Heart left ventricle (tissue), 16 donors: ENCODE data around the gene ENOX1. TPM values are rescaled to one million over a fixed set of nuclear protein-coding genes. Genes with fewer than 3 reads are reported as not detected.

Experiments
- ATAC-seq, 4 donors: fragments of 200-7000 bp; cut with Tn5 transposase; one replicate each; pipeline ENCODE4 v1.9.1; 2020 to 2022; ENCODE audit warnings: moderate library complexity in 4 of 4, mild to moderate bottlenecking in 3 of 4, moderate number of reproducible peaks in 1 of 4
- DNase-seq, 5 donors: peaks; one replicate each; pipeline ENCODE4 v3.0.0-alpha.2; 2020
- H3K27ac ChIP-seq, 12 donors: fragments of 200-600 bp; sonication (generic) in 4 of 12; one replicate each; pipeline versions ENCODE4 v1.5.0 to v1.8.0; 2016 to 2022; ENCODE audit warnings: mild to moderate bottlenecking in 2 of 12
- H3K27me3 ChIP-seq, 9 donors: fragments of 200-600 bp; sonication (generic) in 2 of 9; one replicate each; pipeline versions ENCODE4 v1.5.1 to v1.8.0; 2016 to 2022; ENCODE audit warnings: mild to moderate bottlenecking in 3 of 9
- H3K36me3 ChIP-seq, 9 donors: fragments of 200-600 bp; sonication (generic) in 2 of 9; one replicate each; pipeline versions ENCODE4 v1.5.0 to v1.8.0; 2018 to 2022; ENCODE audit warnings: mild to moderate bottlenecking in 2 of 9
- H3K4me1 ChIP-seq, 12 donors: fragments of 200-600 bp; sonication (generic) in 4 of 12; one replicate each; pipeline versions ENCODE4 v1.5.0 to v1.8.0; 2016 to 2022; ENCODE audit warnings: mild to moderate bottlenecking in 3 of 12
- H3K4me3 ChIP-seq, 12 donors: fragments of 200-600 bp; sonication (generic) in 4 of 12; one replicate each; pipeline versions ENCODE4 v1.5.0 to v1.8.0; 2017 to 2022; ENCODE audit warnings: mild to moderate bottlenecking in 9 of 12, moderate library complexity in 4 of 12
- H3K9me3 ChIP-seq, 12 donors: fragments of 200-600 bp; sonication (generic) in 4 of 12; one replicate each; pipeline versions ENCODE4 v1.5.0 to v1.8.0; 2016 to 2022; ENCODE audit warnings: mild to moderate bottlenecking in 1 of 12
- CTCF ChIP-seq, 12 donors: fragments of 200-600 bp; sonication (generic) in 4 of 12; IDR thresholded peaks; one replicate each; pipeline versions ENCODE4 v1.5.0 to v1.8.0; 2018 to 2022; ENCODE audit warnings: antibody characterized with exemption in 12 of 12, mild to moderate bottlenecking in 5 of 12
- POLR2A ChIP-seq, 2 donors: fragments of 450-650 bp; IDR thresholded peaks; one replicate each; pipeline ENCODE4 v1.6.1; 2017; ENCODE audit warnings: antibody characterized with exemption in 2 of 2, mild to moderate bottlenecking in 2 of 2, moderate library complexity in 2 of 2
- WGBS, 4 donors: extraction: QIAGEN DNeasy Blood & Tissue Kit in 2 of 4; methylation state at CpG; one replicate each; pipeline versions ENCODE4 v1.1.5 to v1.1.7; 2013 to 2018; 5-methylcytosine and 5-hydroxymethylcytosine counted together
- intact Hi-C, 10 donors: fragments of 100-400 bp; cut with DNase I; formaldehyde crosslinking; loops; one replicate each; pipeline versions ENCODE4 v1.11.1 to v1.14.2; 2022
- polyA plus RNA-seq, 2 donors: library from polyadenylated mRNA; stranded (reverse); fragments of 200-250 nt; gene quantifications; one replicate each; pipeline ENCODE4 v1.2.3, GENCODE V29; 2013
- total RNA-seq, 9 donors: library from RNA; depleted of rRNA in 2 of 9; stranded (reverse); fragments of >200 nt in 2 of 9; fragmentation: NEBNext Ultra II Directional in 3 of 9; extraction: Animal tissue kit (Norgen Biotek cat#: 25700) in 3 of 9; gene quantifications; one replicate each; pipeline versions ENCODE4 v1.1.0 to v1.2.4, GENCODE V29; 2016 to 2023
- donor health status: ischemic (EF 13 %, LVEDD 7.1; RV severe dilation, severe dysfunction).
- donor health status: healthy with polysubstance abuse.
- donor health status: DM: no; HTN: yes; CAD: no.
- donor health status: DM: no; HTN: no; CAD: no.
- donor health status: ischemic (EF 25% LVEDD 6.9; RV normal size, moderate dysfunction).
- donor health status: ischemic (EF 25% LVEDD 5.7; RV mildly dilated, moderate dysfunction).
- donor health status: healthy.
- donor health status: DM: yes; HTN: yes; CAD: no.
- donor health status: ischemic (EF 35%, LVEDD 5.7; RV mildly dilated, moderate dysfunction).
- donor health status: nonischemic (EF 11% LVEDD 7.7; RV severe dilation, severe dysfunction).
- donor health status: DM: yes; HTN: yes; CAD: no.
- donor health status: PGD.
- donor health status: ischemic (EF 29% LVEDD 5.4; RV normal size, mild dysfunction).
- donor health status: nonischemic (EF 23%, LVEDD 6.1; RV moderate dilation, normal function).

The ENOX1 gene
- total and polyA plus RNA-seq, 11 donors = 2.0 to 10.1 (median 5.4) TPM

GRCh38 chr13:43514311-43514710 lies 272.5 kb downstream of the ENOX1 start:
- H3K27me3 ChIP-seq = no peaks in the 10 kb centered on the region
- DNase-seq (no peak), ATAC-seq (peak in 1 of 4 donors; percentile 51)
- peaks cover 0 to 40% (median 14%) of the 10 kb centered on the region in 12 donors for H3K4me1 ChIP-seq
- peak overlapping the region in 1 of 12 donors; percentile 62 for H3K27ac ChIP-seq
- intact Hi-C loops = loop anchor here in 2 of 10 donors (5.0 to 10.0 kb wide), 2 partner anchors 33 to 270 kb away; partner anchors contain the start of gene ENOX1 (in 1 of the 2)
- 76 to 95% (median 83%) methylated on average over 1 of the region's 1 CpG for WGBS, 4 donors
- H3K36me3 ChIP-seq = no peaks in the 10 kb centered on the region
- no peak overlapping the region for H3K4me3 ChIP-seq
- no peaks in the 10 kb centered on the region for H3K9me3 ChIP-seq
- TF ChIP-seq CTCF (IDR thresholded peaks at IDR 0.05) (no peak), POLR2A (IDR thresholded peaks at IDR 0.05) (no peak)

- DNase-seq = no peak
- Histone ChIP-seq H3K4me3 (no peak overlapping the region), H3K27me3 (no peaks in the 10 kb centered on the region), H3K4me1 (peaks cover 0 to 40% (median 14%) of the 10 kb centered on the region in 12 donors), H3K27ac (peak overlapping the region in 1 of 12 donors; percentile 71), H3K9me3 (no peaks in the 10 kb centered on the region), H3K36me3 (no peaks in the 10 kb centered on the region)
- no peak for ATAC-seq
- intact Hi-C loops = loop anchor here in 2 of 10 donors (5.0 to 10.0 kb wide), 2 partner anchors 35 to 273 kb away; partner anchors contain the start of gene ENOX1 (in 1 of the 2)
- TF ChIP-seq POLR2A (IDR thresholded peaks at IDR 0.05) (no peak), CTCF (IDR thresholded peaks at IDR 0.05) (no peak)
- WGBS, 4 donors = 72 to 82% (median 78%) methylated on average over 2 of the region's 2 CpGs
These were observed 274.6 kb downstream of the ENOX1 start for GRCh38 chr13:43512221-43512620.

- WGBS, 4 donors = 67 to 78% (median 74%) methylated on average over 6 of the region's 6 CpGs
- Histone ChIP-seq H3K4me3 (no peak overlapping the region), H3K27ac (peak overlapping the region in 2 of 12 donors; percentile 39 to 71), H3K36me3 (no peaks in the 10 kb centered on the region), H3K9me3 (no peaks in the 10 kb centered on the region), H3K4me1 (peaks cover 0 to 33% (median 9%) of the 10 kb centered on the region in 12 donors), H3K27me3 (no peaks in the 10 kb centered on the region)
- no peak for DNase-seq
- TF ChIP-seq CTCF (IDR thresholded peaks at IDR 0.05) (no peak), POLR2A (IDR thresholded peaks at IDR 0.05) (no peak)
- ATAC-seq = peak in 1 of 4 donors; percentile 56
- intact Hi-C loops = loop anchor here in 2 of 10 donors (5.0 to 10.0 kb wide), 2 partner anchors 36 to 274 kb away; partner anchors contain the start of gene ENOX1 (in 1 of the 2)
These were observed 275.5 kb downstream of the ENOX1 start for GRCh38 chr13:43510956-43511901.

GRCh38 chr13:43495732-43496131 lies 291.0 kb downstream of the ENOX1 start:
- Histone ChIP-seq H3K9me3 (peaks cover 0 to 22% (median 2%) of the 10 kb centered on the region in 12 donors), H3K4me1 (no peaks in the 10 kb centered on the region), H3K27ac (no peak overlapping the region), H3K27me3 (no peaks in the 10 kb centered on the region), H3K4me3 (no peak overlapping the region), H3K36me3 (no peaks in the 10 kb centered on the region)
- DNase-seq (no peak), ATAC-seq (no peak)
- WGBS, 4 donors = 62 to 93% (median 78%) methylated on average over 1 of the region's 1 CpG
- TF ChIP-seq POLR2A (IDR thresholded peaks at IDR 0.05) = no peak
- TF ChIP-seq CTCF (IDR thresholded peaks at IDR 0.05) = no peak
- intact Hi-C loops = no loop called here
